GM21526 (cell line): ENCODE data around the gene RTF2.
A peak's percentile ranks its signal among the peaks of the same experiment; 100 is the strongest.

ENCODE experiments used
- ATAC-seq: cut with Tn5 transposase; IDR thresholded peaks from one replicate; pipeline ENCODE4 v1.9.1; 2021; ENCODE audit warnings: moderate library complexity; ENCODE audit not compliant: unreplicated experiment, low FRiP score

RTF2 gene

GRCh38 chr20:56468316-56469076 is at the start of gene RTF2:
Gene RTF2 (plus strand): TSS chr20:56468627. CDS start chr20:56468698, 71 bp downstream.
- peak; percentile 96 for ATAC-seq

GRCh38 chr20:56420028-56420427 is 48.4 kb upstream of the RTF2 start:
- no peak for ATAC-seq

GRCh38 chr20:56420940-56421688 is 47.3 kb upstream of the RTF2 start:
- ATAC-seq = no peak

GRCh38 chr20:56422076-56422823 is 46.2 kb upstream of the RTF2 start:
- no peak for ATAC-seq

GRCh38 chr20:56422824-56423189 is 45.6 kb upstream of the RTF2 start:
- ATAC-seq = no peak

GRCh38 chr20:56423211-56423610 is 45.2 kb upstream of the RTF2 start:
- no peak for ATAC-seq

GRCh38 chr20:56423886-56424285 is 44.5 kb upstream of the RTF2 start:
- no peak for ATAC-seq

- no peak for ATAC-seq
These were observed 43.5 kb upstream of the RTF2 start for GRCh38 chr20:56424931-56425330.

GRCh38 chr20:56426026-56426425 is 42.4 kb upstream of the RTF2 start:
- no peak for ATAC-seq

- no peak for ATAC-seq
These were observed 41.5 kb upstream of the RTF2 start for GRCh38 chr20:56426926-56427325.

- ATAC-seq = no peak
These were observed 40.6 kb upstream of the RTF2 start for GRCh38 chr20:56427797-56428196.

- no peak for ATAC-seq
These were observed 40.0 kb upstream of the RTF2 start for GRCh38 chr20:56428410-56428809.

- no peak for ATAC-seq
These were observed 39.5 kb upstream of the RTF2 start for GRCh38 chr20:56428881-56429280.

GRCh38 chr20:56429502-56429901 is 38.9 kb upstream of the RTF2 start:
- ATAC-seq = no peak

GRCh38 chr20:56429941-56430340 is 38.5 kb upstream of the RTF2 start:
- no peak for ATAC-seq

GRCh38 chr20:56430461-56430860 is 38.0 kb upstream of the RTF2 start:
- ATAC-seq = no peak

GRCh38 chr20:56430957-56431356 is 37.5 kb upstream of the RTF2 start:
- no peak for ATAC-seq

- no peak for ATAC-seq
These were observed 37.0 kb upstream of the RTF2 start for GRCh38 chr20:56431471-56431870.

- no peak for ATAC-seq
These were observed 35.1 kb upstream of the RTF2 start for GRCh38 chr20:56433221-56433879.

- no peak for ATAC-seq
These were observed 34.6 kb upstream of the RTF2 start for GRCh38 chr20:56433880-56434255.
